Activated CD4-positive, alpha-beta T cell treated with anti-CD3 and anti-CD28 coated beads, Interleukin-2, amount 50 U/mL, for 24 hours (primary cell): ENCODE measurements around the gene BPHL.
"Not testable (repeated sequence)": the region's sequence is repeated elsewhere in the genome, so short reads cannot be mapped to it uniquely, and the experiment has no call there.

Experiments
- DNase-seq, 2 donors: peaks; one replicate each; pipeline ENCODE4 v3.0.0-alpha.2; 2020; ENCODE audit warnings: low read depth in 1 of 2, low spot score in 1 of 2

The BPHL gene

DNA sequence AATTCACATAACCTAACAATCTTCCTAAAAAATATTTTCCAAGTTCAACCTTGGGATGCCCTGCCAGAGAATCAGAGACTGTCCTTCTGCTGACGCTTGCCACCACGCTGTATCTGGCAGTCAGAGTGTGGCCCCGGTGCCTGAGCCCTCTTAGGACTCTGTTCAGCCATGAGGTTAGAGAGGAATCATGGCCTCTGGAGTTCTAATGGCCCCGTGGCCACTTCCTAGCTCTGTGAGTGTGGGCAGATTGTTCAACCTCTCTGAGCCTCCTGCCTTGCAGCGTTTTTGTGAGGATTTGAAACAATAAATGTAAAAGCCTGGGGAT is 2.2 kb downstream of the BPHL start:
- no peak for DNase-seq

DNA sequence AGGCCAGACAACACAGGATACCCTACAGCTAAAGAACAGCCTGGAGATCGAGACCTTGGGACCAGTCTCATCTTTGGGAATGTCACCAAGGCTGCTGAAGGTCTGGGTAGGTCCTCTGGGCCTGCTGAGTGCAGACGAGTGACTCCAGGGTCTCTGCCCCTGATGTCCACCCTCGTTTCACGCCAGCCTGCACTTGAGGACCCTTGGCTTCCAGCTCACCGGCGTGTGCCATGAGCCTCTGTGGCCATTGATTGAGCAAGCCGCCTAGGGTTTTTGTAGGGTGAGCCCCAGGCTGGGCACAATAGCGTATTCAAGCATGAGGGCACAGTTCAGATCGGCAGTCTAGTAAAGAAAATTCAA is 4.3 kb downstream of the BPHL start:
- no peak for DNase-seq

DNA sequence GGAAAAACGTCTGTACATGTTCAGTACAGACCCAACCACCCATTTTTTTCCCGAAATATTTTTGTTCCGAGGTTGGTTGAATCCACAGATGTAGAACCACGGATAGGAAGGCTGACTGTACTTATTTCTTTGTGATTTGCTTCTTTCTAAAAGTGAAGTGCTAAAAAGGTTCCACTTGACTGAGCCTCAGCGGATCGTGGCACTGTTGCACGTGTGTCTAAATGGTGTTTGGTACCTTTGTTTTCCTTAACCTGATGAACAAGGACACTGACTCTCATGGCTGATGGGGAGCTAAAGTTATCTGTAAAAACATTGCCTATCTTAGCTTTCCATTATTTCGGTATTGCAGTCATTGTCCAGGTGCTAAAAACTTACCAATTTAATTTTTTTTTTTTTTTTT is 6.2 kb downstream of the BPHL start:
- DNase-seq, result no peak

DNA sequence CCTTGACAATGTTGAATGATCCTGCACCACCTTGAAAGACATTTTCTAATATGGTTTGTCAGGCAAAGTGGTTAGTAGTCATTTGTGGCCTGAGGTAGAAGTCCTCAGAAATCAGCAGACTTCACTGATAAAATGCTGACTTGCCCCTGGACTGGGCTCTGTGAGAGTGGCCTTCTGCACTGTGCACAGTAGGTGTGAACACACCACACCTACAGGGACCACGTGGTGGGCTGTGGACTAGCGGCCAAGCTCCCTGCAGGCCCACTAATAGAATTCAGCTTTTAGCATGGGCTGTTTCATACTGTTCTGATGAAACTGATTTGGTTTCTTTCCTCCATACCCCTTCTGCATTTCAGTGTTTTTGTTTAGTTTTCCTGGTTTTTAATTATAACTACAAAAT is 7.3 kb downstream of the BPHL start:
- DNase-seq, result no peak

DNA sequence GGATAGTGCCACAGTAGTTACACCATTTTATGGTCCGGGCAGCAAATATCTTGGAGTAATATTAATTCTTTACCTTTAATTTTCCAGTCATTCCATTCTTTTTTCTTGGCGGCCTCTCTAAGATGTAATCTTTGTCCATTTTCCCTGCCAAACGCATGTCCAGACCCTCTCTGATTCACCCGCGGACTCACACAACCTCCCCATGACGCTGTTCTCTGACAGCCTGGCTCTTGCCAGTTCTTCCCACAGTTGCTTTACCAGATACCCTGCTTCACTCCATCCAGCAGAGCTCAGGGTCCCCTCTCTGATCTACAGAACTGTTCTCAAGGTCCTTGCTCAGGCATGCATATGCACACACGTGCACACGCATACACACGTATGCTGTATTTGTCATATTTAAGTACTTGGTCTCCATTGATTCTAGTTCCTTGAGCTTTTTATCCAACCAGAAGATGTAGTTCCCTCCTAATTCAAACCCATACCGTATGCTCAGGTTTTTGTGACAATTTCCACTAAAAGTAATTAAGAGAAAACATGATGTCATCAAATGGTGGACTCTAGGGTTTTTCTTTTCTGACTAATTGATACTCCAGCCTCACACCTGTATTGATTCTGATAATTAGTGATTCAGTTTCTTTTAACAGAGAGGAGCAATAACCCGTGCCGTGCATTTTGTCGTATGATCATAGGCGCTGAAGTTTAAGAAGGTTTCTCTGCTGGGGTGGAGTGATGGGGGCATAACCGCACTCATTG is 10.0 kb downstream of the BPHL start:
- no peak for DNase-seq

DNA sequence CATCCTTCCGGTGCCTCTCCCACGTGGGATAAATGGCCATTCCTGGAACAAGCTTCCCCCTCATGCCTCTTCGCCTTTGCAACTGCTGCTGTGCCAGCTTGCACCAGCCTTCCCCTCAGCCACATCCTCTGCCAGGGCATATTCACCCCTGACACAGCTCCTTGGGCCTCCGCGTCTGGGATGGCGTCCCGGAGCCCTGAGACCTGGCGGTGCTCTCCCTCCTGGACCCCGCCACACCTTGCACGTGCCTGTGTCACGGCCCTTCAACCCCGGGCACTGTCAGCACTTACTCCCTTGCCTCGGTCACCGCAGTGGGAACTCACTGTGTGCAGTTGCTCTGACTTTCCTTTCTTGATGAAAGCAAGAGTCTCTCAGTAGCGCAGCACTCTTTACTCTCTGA is 13.2 kb downstream of the BPHL start:
- no peak for DNase-seq

DNA sequence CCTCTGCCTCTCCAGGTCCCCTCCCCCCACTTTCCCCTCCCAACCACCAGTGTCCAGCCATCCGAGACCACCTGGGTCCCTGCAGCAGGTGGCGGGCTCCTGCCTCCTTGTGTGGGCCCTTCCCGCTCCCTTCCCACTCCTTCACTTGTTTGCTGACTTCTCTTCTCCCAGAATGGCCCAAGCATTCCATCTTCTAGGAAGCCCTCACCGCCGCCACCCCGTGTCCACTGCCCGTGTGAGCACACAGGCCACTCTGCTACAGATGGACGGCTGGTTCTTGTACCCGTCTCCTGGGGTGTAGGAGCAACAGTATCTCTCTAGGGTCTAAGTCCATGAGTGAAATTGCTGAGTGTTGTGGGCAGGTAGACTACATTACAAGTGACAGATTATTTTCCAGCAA is 15.0 kb downstream of the BPHL start:
- DNase-seq, result no peak

DNA sequence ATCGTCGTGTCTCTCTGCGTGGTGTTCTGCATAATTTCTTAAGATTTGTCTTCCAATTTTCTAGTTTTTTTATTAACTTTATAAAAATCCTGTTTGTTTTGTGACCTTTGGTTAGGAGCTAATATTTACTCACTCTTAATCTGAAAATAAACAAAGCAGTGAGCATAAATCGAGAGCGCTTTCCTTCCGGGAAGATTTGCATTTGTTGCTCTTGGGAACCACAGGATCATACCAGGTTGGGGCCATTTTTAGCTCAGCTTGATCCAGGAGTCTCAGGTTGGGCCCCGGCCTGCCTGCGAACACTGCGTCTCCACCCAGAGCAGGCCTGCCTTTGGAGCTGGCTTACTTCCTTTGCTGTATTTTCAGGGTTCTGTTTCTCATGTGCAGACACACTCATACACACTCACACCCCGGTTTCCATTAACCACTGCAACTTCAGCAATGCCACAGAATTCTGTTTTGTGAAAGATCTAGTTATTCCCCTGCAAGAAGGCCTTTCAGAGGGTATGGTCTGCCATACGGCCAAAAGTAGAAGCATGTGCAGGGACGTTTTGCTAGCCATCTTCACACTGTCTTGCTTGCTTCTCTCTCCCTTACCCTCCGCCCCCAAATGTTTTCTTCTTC is 17.3 kb downstream of the BPHL start:
- no peak for DNase-seq

DNA sequence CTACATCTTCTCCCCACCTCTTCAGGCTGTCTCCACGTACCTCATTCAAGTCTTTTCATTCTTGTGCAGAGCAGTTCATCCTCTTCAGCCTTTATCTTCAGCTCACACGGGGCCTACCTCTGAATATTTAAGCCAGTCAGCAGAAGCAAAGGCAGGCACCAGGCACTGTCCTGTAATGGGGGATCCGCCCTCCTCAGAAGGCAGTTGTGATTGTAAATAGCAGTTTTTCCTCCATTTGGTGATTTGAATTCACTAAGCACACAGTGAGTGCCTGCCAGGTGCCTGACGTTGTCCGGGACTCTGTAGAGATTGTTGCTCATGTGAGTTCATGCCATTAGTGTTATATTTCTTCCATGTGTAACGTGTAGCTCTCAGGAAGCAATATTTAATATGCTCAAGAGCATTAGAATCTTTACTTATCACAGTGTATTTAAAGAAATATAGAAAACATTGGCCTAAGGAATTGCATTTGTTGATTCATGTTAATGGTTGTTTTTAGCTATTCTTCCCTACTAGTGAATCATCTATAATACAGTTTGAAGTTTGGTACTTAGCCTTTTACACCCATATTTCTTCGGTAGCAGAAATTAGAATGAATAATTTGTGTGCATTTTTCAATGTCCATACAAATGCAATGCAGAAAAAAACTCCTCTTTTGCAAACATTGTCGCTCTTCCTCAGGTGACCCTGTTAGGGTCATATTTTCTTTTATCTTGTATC is 17.9 kb downstream of the BPHL start:
- DNase-seq, result no peak

DNA sequence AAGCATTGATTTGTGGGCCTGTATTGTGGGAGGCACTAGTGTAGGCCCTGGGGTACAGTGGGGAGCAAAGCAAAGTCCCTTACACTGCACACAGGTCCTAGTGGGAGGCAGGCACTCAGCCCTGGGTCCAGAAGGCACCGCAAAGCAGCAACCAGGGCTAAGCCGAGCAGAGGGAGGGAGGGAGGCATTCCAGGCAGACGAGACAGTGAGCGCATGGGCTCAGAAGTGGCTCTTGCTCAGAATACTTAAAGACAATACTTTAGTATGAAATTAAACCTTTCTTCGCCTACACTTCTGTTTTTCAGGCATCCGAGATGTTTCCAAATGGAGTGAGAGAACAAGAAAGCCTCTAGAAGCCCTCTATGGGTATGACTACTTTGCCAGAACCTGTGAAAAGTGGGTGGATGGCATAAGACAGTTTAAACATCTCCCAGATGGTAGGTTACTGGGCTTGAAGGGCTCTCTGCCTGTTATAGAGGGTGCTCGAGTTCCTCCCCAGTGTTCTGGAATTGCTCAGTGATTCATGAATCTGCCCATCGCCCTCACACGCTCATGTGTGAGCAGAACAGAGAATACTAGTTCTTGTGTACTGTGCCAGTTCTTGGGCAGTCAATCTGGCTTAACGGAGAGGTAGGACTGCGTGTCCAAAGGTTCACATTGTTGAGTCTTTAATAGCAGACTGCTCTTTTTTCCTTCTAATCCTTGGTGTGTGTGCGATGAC is 18.7 kb downstream of the BPHL start:
- no peak for DNase-seq

DNA sequence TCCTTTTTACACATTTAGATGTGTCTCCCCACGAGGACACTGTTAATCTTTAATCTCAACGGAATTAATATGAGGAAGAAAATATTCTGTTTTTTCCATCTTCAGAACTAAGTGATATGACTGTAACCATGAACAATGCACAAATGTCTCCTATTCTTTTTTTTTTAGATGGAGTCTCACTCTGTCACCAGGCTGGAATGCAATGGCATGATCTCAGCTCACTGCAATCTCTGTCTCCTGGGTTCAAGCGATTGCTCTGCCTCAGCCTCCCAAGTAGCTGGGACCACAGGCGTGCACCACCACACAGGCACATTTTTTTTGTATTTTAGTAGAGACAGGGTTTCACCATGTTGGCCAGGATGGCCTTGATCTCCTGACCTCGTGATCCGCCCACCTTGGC is 19.4 kb downstream of the BPHL start:
- not testable (repeated sequence) for DNase-seq

DNA sequence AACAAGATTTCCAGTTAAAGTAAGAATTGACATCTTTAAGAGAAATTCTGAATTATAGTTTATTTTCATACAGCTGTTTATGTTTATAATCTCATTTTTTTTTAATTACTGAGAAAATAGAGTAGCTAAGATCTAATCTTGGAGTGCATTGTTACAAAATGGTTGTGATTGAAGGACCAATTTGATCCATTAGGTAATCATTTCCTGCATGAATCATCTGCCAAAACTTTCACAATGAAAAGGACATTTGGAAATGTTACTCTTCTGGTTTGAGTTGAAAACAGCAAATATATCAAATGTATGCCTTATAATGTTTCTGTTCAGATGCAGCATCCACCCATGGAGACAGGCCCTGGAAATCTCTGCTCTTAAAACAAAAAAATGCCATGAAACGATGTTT is 19.8 kb downstream of the BPHL start:
- DNase-seq, result no peak

DNA sequence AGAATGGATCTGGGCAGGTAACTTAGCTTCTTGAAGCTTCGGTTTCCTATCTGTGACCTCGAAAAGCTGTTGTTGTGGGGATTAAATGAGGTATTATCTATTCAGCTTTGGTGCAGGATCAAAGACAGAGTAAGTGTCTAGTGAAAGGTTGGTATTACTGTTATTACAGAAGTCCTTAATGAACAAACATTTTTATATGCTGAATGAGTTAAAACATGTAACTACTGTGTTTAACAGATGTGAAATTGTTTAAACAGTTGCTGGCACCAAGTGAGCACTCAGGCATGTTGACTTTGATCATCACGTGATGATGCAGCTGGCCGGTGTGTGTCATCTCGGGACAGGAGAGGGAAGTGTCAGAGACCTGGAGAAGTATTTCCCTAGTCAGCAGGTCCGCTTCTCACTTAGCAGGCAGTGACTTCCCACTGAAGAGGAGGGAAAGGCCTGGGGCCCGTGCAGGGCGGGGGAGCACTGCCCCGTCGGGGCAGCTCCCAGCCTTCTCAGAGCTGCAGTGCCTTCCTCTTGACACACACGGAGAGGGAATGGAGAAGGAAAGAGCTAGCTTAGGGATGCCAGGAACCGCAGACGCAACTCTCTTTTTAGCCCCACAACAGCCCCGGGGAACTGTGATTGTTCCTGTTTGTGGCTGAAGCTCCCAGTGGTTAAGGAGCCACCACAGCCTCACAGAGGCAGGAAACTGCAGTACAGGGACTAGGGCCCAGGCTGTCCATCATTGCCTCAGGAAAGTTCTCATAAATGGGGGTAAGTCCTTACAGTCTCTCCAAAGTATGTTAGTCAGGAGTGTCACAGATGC is 20.8 kb downstream of the BPHL start:
- DNase-seq, result no peak

DNA sequence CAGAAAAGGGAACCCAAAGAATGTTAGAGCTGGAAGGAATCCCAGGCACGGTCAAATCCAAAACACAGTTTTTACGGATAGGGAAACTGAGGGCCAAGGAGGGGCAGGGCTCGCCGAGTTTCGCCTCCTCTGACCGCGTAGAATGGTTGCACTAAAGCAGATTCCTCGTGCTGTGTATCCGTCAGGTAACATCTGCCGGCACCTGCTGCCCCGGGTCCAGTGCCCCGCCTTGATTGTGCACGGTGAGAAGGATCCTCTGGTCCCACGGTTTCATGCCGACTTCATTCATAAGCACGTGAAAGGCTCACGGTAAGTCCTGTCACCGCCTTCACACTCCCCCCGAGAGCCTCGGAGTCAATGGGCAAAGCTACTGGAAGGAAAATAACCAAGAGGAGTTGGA is 21.7 kb downstream of the BPHL start:
- no peak for DNase-seq

DNA sequence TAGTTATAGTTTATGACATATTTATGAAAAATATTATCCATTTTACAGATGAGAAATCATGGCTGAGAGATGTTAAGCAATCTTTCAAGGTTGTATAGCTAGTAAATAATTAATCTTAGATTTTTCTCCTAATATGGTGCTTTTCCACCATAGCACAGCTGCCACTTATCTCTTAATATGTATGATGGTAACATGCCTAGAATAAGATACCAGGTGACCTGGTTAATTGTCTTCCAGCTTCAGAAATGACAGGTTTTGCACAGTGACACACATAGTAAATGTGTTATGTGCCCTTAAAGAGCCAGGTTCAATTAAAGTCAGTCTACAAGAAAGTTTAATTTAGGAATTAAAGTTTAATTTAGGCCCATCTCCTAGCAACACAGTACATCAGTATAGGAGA is 24.0 kb downstream of the BPHL start:
- DNase-seq, result no peak

DNA sequence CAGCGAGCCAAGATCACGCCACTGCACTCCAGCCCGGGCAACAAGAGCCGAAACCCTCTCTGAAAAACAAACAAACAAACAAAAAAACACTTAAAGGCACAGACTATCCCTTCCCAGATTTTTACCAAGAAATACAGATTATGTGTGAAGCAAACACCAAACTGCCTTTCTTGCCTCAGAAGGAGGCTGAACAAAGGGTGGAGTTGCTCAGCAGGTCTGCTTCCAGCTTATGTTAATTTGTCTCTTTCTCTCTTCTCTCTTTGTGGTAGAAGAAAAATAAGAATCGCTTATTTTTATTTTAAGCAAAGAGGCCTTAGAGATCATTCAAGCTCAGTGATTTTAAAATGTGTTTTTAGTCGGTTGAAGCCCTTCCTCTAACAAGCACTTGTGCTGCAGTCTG is 24.6 kb downstream of the BPHL start:
- no peak for DNase-seq

DNA sequence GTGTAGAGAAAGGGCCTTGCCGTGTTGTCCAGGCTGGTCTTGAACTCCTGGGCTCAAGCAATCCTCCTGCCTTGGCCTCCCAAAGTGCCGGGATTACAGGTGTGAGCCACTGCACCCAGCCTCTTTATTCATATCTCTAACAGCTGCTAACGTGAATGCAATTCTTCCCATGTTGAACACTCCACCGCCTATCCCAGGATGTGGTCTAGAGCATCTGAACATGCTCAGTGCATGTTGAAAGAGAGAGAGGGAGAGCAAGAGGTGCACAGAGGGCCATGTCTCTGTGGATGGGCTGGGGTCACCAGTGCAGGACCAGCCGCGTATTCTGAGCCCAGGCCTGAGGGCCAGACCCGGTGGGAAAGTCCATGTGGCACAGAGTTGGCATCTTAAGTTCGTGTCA is 26.1 kb downstream of the BPHL start:
- no peak for DNase-seq

DNA sequence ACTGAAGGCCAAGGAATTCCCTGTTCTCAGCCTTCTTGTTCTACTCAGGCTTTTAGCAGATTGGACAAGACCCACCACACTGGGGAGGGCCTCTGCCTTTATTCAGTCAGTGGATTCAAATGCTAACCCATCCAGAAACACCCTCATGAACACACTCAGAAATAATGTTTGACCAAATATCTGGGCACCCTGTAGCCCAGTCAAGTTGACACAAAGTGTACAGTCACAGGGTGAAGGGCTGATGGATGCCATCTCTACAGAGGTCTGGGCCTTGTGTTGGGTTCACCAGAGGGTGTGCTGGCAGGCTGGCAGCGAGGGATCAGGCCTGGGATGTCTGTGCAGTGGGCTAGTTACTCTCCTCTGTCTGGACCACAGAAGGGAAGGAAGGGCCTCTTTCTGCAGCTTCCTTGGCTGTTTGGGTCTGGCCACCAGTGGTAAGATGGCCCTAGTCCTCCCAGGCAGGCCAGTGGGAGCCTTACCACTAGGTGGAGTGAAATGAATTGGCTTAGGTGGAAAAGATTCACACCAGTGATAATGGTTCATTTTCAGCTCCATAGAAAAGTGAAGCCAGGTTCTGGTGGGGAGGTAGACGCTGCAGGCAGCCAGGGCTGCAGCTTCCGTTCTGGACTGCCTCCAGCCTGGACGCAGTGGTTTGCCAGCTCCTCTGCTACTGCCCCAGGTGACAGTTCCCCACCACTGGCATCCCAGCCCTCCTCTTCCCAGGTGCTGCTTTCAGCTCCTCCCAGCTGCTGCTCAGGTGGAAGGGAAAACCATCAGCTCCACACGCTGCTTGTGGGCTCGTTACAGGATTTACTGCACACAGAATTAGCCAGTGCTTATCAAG is 29.6 kb downstream of the BPHL start:
- DNase-seq, result no peak

DNA sequence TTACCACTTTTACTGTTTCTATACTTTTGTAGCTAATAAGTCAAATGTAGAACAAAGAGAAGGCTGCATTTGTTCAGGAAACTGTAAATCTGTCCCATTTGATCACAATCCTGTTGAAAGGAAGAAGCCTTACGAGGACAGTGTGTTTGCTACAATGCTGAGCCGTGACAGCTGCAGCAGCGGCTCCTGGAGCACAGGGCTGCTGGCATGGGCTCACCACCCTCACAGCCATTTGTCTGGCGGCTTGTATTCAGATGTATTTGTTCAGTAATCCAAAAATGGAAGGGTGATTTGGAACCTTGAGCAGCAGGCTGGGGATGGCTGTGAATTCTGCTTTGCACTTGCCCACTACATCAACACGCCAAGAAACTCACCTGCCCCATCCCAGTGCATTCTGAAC is 33.2 kb downstream of the BPHL start:
- no peak for DNase-seq

DNA sequence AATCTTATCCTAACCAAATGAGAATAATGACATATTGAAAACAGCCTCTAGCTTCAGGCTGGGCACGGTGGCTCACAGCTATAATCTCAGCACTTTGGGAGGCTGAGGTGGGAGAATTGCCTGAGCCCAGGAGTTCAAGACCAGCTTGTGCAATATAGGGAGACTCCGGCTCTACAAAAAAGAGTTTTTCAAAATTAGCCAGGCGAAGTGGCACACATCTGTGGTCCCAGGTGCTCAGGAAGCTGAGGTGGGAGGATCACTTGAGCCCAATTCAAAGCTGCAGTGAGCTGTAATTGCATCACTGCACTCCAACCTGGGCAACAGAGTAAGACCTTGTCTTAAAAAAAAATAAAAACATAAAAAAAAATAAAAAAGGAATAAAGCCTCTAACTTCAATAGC is 34.2 kb downstream of the BPHL start:
- DNase-seq, result no peak
